ENCODE measurements around the gene FASLG. TPM values are rescaled to one million over a fixed set of nuclear protein-coding genes. Genes with fewer than 3 reads are reported as not detected.

Gene FASLG
- total RNA-seq, 1 experiment from 2014 or later = not detected

DNA sequence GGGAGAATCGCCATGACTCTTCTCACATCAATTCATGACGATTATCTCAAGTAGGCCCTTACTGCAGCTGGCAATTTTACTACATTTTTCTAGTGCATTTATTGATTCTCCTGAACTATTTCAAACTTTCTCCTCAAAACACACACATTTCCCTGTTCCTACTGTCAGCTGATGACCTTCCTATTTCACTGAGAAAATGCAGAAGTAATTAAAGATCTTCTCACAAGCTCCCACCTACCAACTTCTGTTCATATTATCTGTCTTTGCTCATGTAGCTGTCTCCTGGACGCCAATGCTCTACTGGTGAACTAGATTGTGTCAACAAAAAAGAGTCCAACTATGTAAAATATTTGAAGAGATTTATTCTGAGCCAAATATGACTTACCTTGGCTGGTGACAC lies 36.4 kb upstream of the FASLG start:
- TF ChIP-seq, protein P1, sequence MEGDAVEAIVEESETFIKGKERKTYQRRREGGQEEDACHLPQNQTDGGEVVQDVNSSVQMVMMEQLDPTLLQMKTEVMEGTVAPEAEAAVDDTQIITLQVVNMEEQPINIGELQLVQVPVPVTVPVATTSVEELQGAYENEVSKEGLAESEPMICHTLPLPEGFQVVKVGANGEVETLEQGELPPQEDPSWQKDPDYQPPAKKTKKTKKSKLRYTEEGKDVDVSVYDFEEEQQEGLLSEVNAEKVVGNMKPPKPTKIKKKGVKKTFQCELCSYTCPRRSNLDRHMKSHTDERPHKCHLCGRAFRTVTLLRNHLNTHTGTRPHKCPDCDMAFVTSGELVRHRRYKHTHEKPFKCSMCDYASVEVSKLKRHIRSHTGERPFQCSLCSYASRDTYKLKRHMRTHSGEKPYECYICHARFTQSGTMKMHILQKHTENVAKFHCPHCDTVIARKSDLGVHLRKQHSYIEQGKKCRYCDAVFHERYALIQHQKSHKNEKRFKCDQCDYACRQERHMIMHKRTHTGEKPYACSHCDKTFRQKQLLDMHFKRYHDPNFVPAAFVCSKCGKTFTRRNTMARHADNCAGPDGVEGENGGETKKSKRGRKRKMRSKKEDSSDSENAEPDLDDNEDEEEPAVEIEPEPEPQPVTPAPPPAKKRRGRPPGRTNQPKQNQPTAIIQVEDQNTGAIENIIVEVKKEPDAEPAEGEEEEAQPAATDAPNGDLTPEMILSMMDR (conservative IDR thresholded peaks at IDR 0.05; ENCODE audit: low read depth, low read length) = no peak
- no peak for TF ChIP-seq EZH2 (IDR thresholded peaks at IDR 0.05; ENCODE audit: borderline replicate concordance, low read depth, low read length, poor library complexity, severe bottlenecking)
- BruUV-seq (replicated peaks) = no TSS peak

DNA sequence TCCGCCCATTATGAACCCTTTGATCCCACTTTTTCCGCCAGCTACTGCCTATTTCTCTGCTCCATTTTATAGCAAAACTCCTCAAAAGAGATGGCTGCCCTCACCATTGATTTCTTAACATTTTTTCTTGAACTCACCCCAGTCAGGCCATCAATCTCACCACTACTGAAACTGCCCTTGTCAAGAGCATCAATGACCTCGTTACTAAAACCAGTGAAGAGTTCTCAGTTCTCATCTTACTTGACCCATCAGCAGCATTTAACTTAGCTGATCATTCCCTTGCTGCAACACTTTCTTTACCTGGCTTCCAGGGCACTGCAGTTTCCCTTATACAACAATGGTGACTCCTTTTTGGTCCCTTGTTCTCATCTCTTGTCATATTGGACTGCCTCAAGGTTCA lies 35.2 kb upstream of the FASLG start:
- CTCF ChIA-PET = no interaction called here
- BruUV-seq (replicated peaks) = no TSS peak

More for the DNA sequence above, 36.4 kb upstream of the FASLG start:
- peaks cover 4% of the 10 kb centered on the region for H3K9me3 ChIP-seq (ENCODE audit: low read depth, low read length, poor library complexity, severe bottlenecking)
- POLR2A ChIA-PET (ENCODE audit: low non-redundant PET) = no interaction called here
- no peaks in the 10 kb centered on the region for H3K27me3 ChIP-seq (replicated peaks; ENCODE audit: insufficient read depth, low read depth, low read length, poor library complexity)
- H3K4me1 ChIP-seq (ENCODE audit: insufficient read depth, low read length, poor library complexity, severe bottlenecking) = no peaks in the 10 kb centered on the region
- intact Hi-C loops (cut with micrococcal nuclease; ENCODE audit: unreplicated experiment) = no loop called here
- no peaks in the 10 kb centered on the region for H3K36me3 ChIP-seq (ENCODE audit: insufficient read depth, low read length, poor library complexity, severe bottlenecking)
- no peak overlapping the region for H3K4me3 ChIP-seq (ENCODE audit: low read depth, low read length, poor library complexity, severe bottlenecking)
- no peak overlapping the region for H3K27ac ChIP-seq (ENCODE audit: low read depth, low read length, poor library complexity, severe bottlenecking)
- no peak for DNase-seq (ENCODE audit: low spot score)
- CTCF ChIA-PET = no interaction called here

DNA sequence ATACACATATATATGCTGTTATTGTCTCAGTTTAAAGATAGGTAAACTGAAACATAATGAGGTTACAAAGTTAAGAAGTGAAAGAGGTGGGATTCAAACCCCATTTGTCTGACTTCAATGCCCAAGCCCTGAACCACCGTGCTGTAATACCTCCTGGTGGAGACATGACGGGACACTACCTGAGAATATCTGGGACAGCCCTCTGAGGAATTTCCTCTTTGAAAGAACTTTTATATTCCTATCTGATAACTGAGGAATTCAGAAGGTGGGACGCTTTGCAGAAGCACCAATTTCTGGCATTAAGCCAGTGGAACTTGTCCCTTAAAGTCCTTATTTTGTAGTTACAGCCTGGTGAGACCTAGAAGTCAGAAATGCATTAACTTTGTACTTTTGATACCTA lies 32.1 kb upstream of the FASLG start:
- no peak for TF ChIP-seq EZH2 (IDR thresholded peaks at IDR 0.05; ENCODE audit: borderline replicate concordance, low read depth, low read length, poor library complexity, severe bottlenecking)
- no peaks in the 10 kb centered on the region for H3K4me1 ChIP-seq (ENCODE audit: insufficient read depth, low read length, poor library complexity, severe bottlenecking)
- no peak overlapping the region for H3K27ac ChIP-seq (ENCODE audit: low read depth, low read length, poor library complexity, severe bottlenecking)
- H3K36me3 ChIP-seq (ENCODE audit: insufficient read depth, low read length, poor library complexity, severe bottlenecking) = no peaks in the 10 kb centered on the region
- no peaks in the 10 kb centered on the region for H3K9me3 ChIP-seq (ENCODE audit: low read depth, low read length, poor library complexity, severe bottlenecking)
- no TSS peak for BruUV-seq (replicated peaks)
- H3K4me3 ChIP-seq (ENCODE audit: low read depth, low read length, poor library complexity, severe bottlenecking) = no peak overlapping the region
- ChIA-PET CTCF (no interaction called here), POLR2A (ENCODE audit: low non-redundant PET) (no interaction called here)
- H3K27me3 ChIP-seq (replicated peaks; ENCODE audit: insufficient read depth, low read depth, low read length, poor library complexity) = no peaks in the 10 kb centered on the region
- intact Hi-C loops (cut with micrococcal nuclease; ENCODE audit: unreplicated experiment) = no loop called here
- DNase-seq (ENCODE audit: low spot score) = no peak

More for the DNA sequence above, 35.2 kb upstream of the FASLG start:
- H3K9me3 ChIP-seq (ENCODE audit: low read depth, low read length, poor library complexity, severe bottlenecking) = no peaks in the 10 kb centered on the region
- no peak for TF ChIP-seq EZH2 (IDR thresholded peaks at IDR 0.05; ENCODE audit: borderline replicate concordance, low read depth, low read length, poor library complexity, severe bottlenecking)
- TF ChIP-seq, protein P1 (conservative IDR thresholded peaks at IDR 0.05; ENCODE audit: low read depth, low read length) = no peak
- no peaks in the 10 kb centered on the region for H3K4me1 ChIP-seq (ENCODE audit: insufficient read depth, low read length, poor library complexity, severe bottlenecking)
- H3K36me3 ChIP-seq (ENCODE audit: insufficient read depth, low read length, poor library complexity, severe bottlenecking) = no peaks in the 10 kb centered on the region
- H3K27me3 ChIP-seq (replicated peaks; ENCODE audit: insufficient read depth, low read depth, low read length, poor library complexity) = no peaks in the 10 kb centered on the region
- intact Hi-C loops (cut with micrococcal nuclease; ENCODE audit: unreplicated experiment) = no loop called here
- DNase-seq (ENCODE audit: low spot score) = no peak
- POLR2A ChIA-PET (ENCODE audit: low non-redundant PET) = no interaction called here
- no peak overlapping the region for H3K27ac ChIP-seq (ENCODE audit: low read depth, low read length, poor library complexity, severe bottlenecking)
- no peak overlapping the region for H3K4me3 ChIP-seq (ENCODE audit: low read depth, low read length, poor library complexity, severe bottlenecking)

DNA sequence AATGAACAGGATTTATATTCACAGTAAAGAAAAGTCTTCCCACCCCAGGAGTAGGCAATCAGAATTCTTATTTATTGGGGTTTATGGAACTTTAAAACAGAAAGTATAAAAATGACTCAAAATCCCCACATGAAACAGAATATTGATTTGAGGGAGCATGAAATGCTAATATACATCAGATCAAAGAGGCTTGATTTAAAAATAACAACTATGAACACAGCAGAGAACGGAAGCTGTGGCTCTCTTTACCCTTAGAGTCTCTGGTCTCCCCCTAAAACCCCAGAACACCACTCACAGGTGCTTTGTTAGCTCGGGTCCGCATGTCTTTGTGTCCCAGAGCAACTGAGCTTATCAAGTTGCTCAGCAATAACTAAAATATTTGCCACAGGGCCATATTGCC lies 31.2 kb upstream of the FASLG start:
- no peaks in the 10 kb centered on the region for H3K4me1 ChIP-seq (ENCODE audit: insufficient read depth, low read length, poor library complexity, severe bottlenecking)
- TF ChIP-seq EZH2 (IDR thresholded peaks at IDR 0.05; ENCODE audit: borderline replicate concordance, low read depth, low read length, poor library complexity, severe bottlenecking) = no peak
- TF ChIP-seq, protein P1 (conservative IDR thresholded peaks at IDR 0.05; ENCODE audit: low read depth, low read length) = no peak
- no peak overlapping the region for H3K4me3 ChIP-seq (ENCODE audit: low read depth, low read length, poor library complexity, severe bottlenecking)
- H3K36me3 ChIP-seq (ENCODE audit: insufficient read depth, low read length, poor library complexity, severe bottlenecking) = no peaks in the 10 kb centered on the region
- H3K27ac ChIP-seq (ENCODE audit: low read depth, low read length, poor library complexity, severe bottlenecking) = no peak overlapping the region
- CTCF ChIA-PET = no interaction called here
- no peaks in the 10 kb centered on the region for H3K27me3 ChIP-seq (replicated peaks; ENCODE audit: insufficient read depth, low read depth, low read length, poor library complexity)
- intact Hi-C loops (cut with micrococcal nuclease; ENCODE audit: unreplicated experiment) = no loop called here
- BruUV-seq (replicated peaks) = no TSS peak
- POLR2A ChIA-PET (ENCODE audit: low non-redundant PET) = interaction anchor here (0.6 kb wide), 1 partner anchor 1056 kb away, joined by 3 read pairs; no protein-coding TSS in a partner anchor
- DNase-seq (ENCODE audit: low spot score) = no peak
- no peaks in the 10 kb centered on the region for H3K9me3 ChIP-seq (ENCODE audit: low read depth, low read length, poor library complexity, severe bottlenecking)
